GM15510 (cell line): Measurements from ENCODE around the gene ZFYVE28.

Experiments used
- POLR2A ChIP-seq: IDR thresholded peaks from 3 replicates; pipeline ENCODE4 v1.6.1; 2011; ENCODE audit warnings: borderline replicate concordance; ENCODE audit not compliant: insufficient read length; ENCODE audit errors: extremely low read depth

Gene ZFYVE28

GRCh38 chr4:2258091-2259035 lies 160.1 kb downstream of the ZFYVE28 start:
- TF ChIP-seq POLR2A, result no peak

- TF ChIP-seq POLR2A, result no peak
Measured at GRCh38 chr4:2257361-2258081, 160.9 kb downstream of the ZFYVE28 start.

GRCh38 chr4:2256781-2257191 lies 161.7 kb downstream of the ZFYVE28 start:
- no peak for TF ChIP-seq POLR2A

- TF ChIP-seq POLR2A, result no peak
Measured at GRCh38 chr4:2256156-2256731, 162.2 kb downstream of the ZFYVE28 start.

- no peak for TF ChIP-seq POLR2A
Measured at GRCh38 chr4:2255501-2256155, 162.8 kb downstream of the ZFYVE28 start.

- TF ChIP-seq POLR2A, result no peak
Measured at GRCh38 chr4:2254665-2255500, 163.6 kb downstream of the ZFYVE28 start.

- no peak for TF ChIP-seq POLR2A
Measured at GRCh38 chr4:2253160-2254084, 165.0 kb downstream of the ZFYVE28 start.

GRCh38 chr4:2252530-2253091 lies 165.8 kb downstream of the ZFYVE28 start:
- TF ChIP-seq POLR2A, result no peak

GRCh38 chr4:2251795-2252529 lies 166.5 kb downstream of the ZFYVE28 start:
- TF ChIP-seq POLR2A, result no peak

GRCh38 chr4:2251073-2251794 lies 167.2 kb downstream of the ZFYVE28 start:
- TF ChIP-seq POLR2A, result no peak

- no peak for TF ChIP-seq POLR2A
Measured at GRCh38 chr4:2250357-2251072, 167.9 kb downstream of the ZFYVE28 start.
